Stimulated activated CD8-positive, alpha-beta memory T cell treated with anti-CD3 and anti-CD28 coated beads, Interleukin-4, amount 100 ng/mL, for 48 hours (primary cell): ENCODE measurements around the gene SLC44A3.

ENCODE experiments used
- DNase-seq: peaks from one replicate; pipeline ENCODE4 v3.0.0-alpha.2; 2020

Gene SLC44A3

GRCh38 chr1:94875794-94876193 lies 55.6 kb downstream of the SLC44A3 start:
- no peak for DNase-seq

- no peak for DNase-seq
These were observed 56.2 kb downstream of the SLC44A3 start for GRCh38 chr1:94876362-94876761.

GRCh38 chr1:94878329-94878728 lies 58.2 kb downstream of the SLC44A3 start:
- DNase-seq = no peak

GRCh38 chr1:94883691-94884090 lies 63.5 kb downstream of the SLC44A3 start:
- DNase-seq = no peak

GRCh38 chr1:94884106-94884505 lies 63.9 kb downstream of the SLC44A3 start:
- no peak for DNase-seq

- no peak for DNase-seq
These were observed 64.3 kb downstream of the SLC44A3 start for GRCh38 chr1:94884507-94884906.

- DNase-seq = no peak
These were observed 66.2 kb downstream of the SLC44A3 start for GRCh38 chr1:94886361-94886760.

- no peak for DNase-seq
These were observed 66.9 kb downstream of the SLC44A3 start for GRCh38 chr1:94887106-94887505.

- no peak for DNase-seq
These were observed 67.5 kb downstream of the SLC44A3 start for GRCh38 chr1:94887603-94888171.

- DNase-seq = no peak
These were observed 68.0 kb downstream of the SLC44A3 start for GRCh38 chr1:94888201-94888600.

GRCh38 chr1:94892604-94893254 lies 72.6 kb downstream of the SLC44A3 start:
- no peak for DNase-seq

- no peak for DNase-seq
These were observed 74.5 kb downstream of the SLC44A3 start for GRCh38 chr1:94894630-94895029.

- DNase-seq = no peak
These were observed 75.4 kb downstream of the SLC44A3 start for GRCh38 chr1:94895518-94895917.

GRCh38 chr1:94898491-94899385 lies 78.6 kb downstream of the SLC44A3 start:
- no peak for DNase-seq

- DNase-seq = no peak
These were observed 79.6 kb downstream of the SLC44A3 start for GRCh38 chr1:94899756-94900155.

- no peak for DNase-seq
These were observed 81.7 kb downstream of the SLC44A3 start for GRCh38 chr1:94901841-94902240.

- no peak for DNase-seq
These were observed 83.3 kb downstream of the SLC44A3 start for GRCh38 chr1:94903280-94904009.

GRCh38 chr1:94905207-94905606 lies 85.0 kb downstream of the SLC44A3 start:
- DNase-seq = no peak

GRCh38 chr1:94906382-94906781 lies 86.2 kb downstream of the SLC44A3 start:
- no peak for DNase-seq

- no peak for DNase-seq
These were observed 87.0 kb downstream of the SLC44A3 start for GRCh38 chr1:94907136-94907535.

GRCh38 chr1:94908190-94908589 lies 88.0 kb downstream of the SLC44A3 start:
- DNase-seq = no peak

GRCh38 chr1:94908965-94909364 lies 88.8 kb downstream of the SLC44A3 start:
- no peak for DNase-seq

- no peak for DNase-seq
These were observed 89.3 kb downstream of the SLC44A3 start for GRCh38 chr1:94909486-94909885.
